Type B pancreatic cell (in vitro differentiated cells): Measurements from ENCODE around the gene LIMK2. TPM values are rescaled to one million over a fixed set of nuclear protein-coding genes. Genes with fewer than 3 reads are reported as not detected.

Source experiments
- DNase-seq: peaks from one replicate; pipeline ENCODE4 v3.0.0; 2021; ENCODE audit warnings: mixed read lengths; ENCODE audit not compliant: unreplicated experiment; ENCODE audit errors: extremely low spot score
- H3K27ac Mint-ChIP-seq: 2 replicates; pipeline ENCODE4 v1.8.0; 2021; ENCODE audit warnings: mild to moderate bottlenecking, mixed read lengths
- H3K27me3 Mint-ChIP-seq: 2 replicates; pipeline ENCODE4 v1.8.0; 2021; ENCODE audit warnings: mixed read lengths
- H3K36me3 Mint-ChIP-seq: 2 replicates; pipeline ENCODE4 v1.8.0; 2021; ENCODE audit warnings: mixed read lengths
- H3K4me1 Mint-ChIP-seq: one replicate; pipeline ENCODE4 v1.8.0; 2021; ENCODE audit warnings: mixed read lengths; ENCODE audit not compliant: unreplicated experiment
- H3K4me3 Mint-ChIP-seq: 2 replicates; pipeline ENCODE4 v1.8.0; 2021; ENCODE audit warnings: mild to moderate bottlenecking, mixed read lengths
- H3K9me3 Mint-ChIP-seq: 2 replicates; pipeline ENCODE4 v1.8.0; 2021; ENCODE audit warnings: mixed read lengths
- total RNA-seq: library from RNA; stranded (reverse); gene quantifications from 2 replicates; pipeline ENCODE4 v1.2.1, GENCODE V29; 2021; ENCODE audit warnings: low replicate concordance
- TF ChIP-seq, protein P1 (sequence below): fragments of 200-600 bp; sonication (generic); conservative IDR thresholded peaks from 2 replicates; pipeline ENCODE4 v1.5.0; 2021; ENCODE audit warnings: antibody characterized with exemption, mild to moderate bottlenecking

Gene LIMK2
- total RNA-seq, 1 donor from 2014 or later, result 46.6 TPM

DNA sequence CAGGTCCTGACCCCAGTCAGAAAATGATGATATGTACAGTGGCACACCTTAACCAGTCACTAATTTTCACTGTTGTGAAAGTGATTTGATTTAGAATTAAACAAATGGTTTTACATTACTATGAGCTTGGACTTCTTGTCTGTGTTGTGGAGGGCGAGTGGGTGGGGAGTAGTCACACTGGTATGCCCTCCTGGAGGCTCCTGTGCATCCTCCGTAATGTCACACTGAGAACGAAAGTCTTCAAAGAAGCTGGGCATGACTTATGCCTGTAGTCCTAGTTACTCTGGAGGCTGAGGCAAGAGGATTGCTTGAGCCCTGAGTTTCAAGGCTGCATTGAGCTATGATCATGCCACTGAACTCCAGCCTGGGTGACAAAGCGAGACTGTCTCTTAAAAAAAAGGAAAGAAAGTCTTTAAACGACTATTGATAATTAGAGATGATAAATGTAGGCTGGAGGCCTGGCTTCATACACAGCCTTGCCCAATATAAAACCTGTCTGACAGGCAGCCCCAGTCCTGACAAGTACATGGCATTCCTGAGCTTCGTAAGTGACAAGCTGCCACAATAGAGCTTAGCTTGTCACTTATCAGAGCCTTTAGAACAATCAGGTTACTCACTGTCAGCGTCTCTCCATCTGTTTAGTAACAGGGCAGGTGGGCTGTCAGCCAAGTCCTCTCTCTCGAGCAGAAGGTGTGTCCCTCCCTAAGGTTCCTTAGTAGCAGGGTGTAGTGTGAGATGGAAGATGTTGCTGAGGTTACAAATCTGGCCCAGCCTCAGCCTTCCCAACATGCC lies 5.0 kb upstream of the LIMK2 start:
- no peaks in the 10 kb centered on the region for H3K9me3 Mint-ChIP-seq
- H3K36me3 Mint-ChIP-seq, result peaks cover 25% of the 10 kb centered on the region
- H3K27ac Mint-ChIP-seq, result peak overlapping the region; percentile 96
- no peaks in the 10 kb centered on the region for H3K27me3 Mint-ChIP-seq
- TF ChIP-seq, protein P1, sequence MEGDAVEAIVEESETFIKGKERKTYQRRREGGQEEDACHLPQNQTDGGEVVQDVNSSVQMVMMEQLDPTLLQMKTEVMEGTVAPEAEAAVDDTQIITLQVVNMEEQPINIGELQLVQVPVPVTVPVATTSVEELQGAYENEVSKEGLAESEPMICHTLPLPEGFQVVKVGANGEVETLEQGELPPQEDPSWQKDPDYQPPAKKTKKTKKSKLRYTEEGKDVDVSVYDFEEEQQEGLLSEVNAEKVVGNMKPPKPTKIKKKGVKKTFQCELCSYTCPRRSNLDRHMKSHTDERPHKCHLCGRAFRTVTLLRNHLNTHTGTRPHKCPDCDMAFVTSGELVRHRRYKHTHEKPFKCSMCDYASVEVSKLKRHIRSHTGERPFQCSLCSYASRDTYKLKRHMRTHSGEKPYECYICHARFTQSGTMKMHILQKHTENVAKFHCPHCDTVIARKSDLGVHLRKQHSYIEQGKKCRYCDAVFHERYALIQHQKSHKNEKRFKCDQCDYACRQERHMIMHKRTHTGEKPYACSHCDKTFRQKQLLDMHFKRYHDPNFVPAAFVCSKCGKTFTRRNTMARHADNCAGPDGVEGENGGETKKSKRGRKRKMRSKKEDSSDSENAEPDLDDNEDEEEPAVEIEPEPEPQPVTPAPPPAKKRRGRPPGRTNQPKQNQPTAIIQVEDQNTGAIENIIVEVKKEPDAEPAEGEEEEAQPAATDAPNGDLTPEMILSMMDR, result no peak
- no peak for DNase-seq
- H3K4me1 Mint-ChIP-seq, result peaks cover 12% of the 10 kb centered on the region
- peak overlapping the region; percentile 58 for H3K4me3 Mint-ChIP-seq

DNA sequence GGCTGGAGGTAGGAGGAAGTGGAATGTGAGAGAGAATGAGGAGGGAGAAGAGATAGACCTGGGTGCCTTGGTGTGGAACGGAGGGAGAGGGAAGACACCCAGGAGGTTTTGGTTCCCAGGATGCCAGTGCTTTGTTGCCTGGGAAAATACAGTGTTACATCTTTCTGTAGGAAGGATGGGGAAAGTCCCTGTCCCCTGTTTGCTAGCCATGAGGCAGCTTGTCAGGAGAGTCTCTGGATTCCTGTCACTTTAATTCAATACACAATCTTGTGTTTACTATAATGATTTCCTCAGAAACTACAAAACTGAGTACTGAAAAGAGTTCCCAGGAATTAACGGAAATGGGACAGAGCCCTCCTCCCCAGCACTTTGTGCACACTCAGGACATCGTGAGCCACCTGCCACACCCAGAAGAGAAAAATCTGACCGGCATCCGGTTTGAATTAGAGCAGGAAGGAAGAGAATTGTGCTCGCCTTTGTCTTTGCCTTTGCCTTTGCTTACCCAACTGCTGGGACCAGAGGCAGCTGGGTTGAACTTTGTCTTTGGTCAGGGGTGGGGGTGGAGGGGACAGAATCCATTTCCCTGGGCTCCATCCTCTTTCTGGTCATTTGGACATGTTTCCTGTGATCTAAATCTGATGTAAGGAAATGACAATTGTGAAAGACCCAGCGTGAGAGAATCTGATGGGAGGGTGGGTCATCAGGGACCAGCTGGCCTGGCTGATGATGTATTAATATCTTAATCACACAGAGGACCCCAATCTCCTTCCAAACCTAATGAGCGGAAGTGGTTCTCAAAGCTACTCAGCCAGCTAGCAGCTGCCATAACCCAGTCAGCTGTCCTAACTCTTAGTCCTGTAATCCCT lies 1.3 kb upstream of the LIMK2 start:
- Mint-ChIP-seq H3K36me3 (peaks cover 13% of the 10 kb centered on the region), H3K27ac (peak overlapping the region; percentile 24), H3K27me3 (no peaks in the 10 kb centered on the region), H3K4me3 (peak overlapping the region; percentile 87), H3K4me1 (peaks cover 13% of the 10 kb centered on the region), H3K9me3 (no peaks in the 10 kb centered on the region)
- TF ChIP-seq, protein P1, result no peak
- no peak for DNase-seq

DNA sequence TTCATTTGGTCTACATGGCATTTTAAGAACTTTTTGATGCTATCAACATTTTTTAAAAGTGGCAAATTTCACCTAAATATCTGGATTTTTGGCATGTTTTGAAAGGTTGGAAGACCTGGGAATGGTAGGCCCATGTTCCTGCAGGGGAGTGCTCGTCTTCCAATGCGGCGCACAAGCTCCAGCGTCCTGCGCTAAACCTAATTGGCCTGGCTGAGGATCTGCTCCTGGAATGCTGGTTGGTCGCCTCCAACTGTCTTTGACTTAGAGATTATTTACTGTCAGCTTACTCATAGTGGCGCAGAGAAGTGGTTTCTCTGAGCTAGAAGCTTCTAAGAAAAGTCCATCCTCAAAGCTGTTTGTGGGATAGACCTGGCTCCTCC lies 626 bp upstream of the LIMK2 start:
- DNase-seq, result no peak
- TF ChIP-seq, protein P1, result no peak
- H3K27me3 Mint-ChIP-seq, result no peaks in the 10 kb centered on the region
- H3K9me3 Mint-ChIP-seq, result no peaks in the 10 kb centered on the region
- H3K4me3 Mint-ChIP-seq, result peak overlapping the region; percentile 87
- peaks cover 17% of the 10 kb centered on the region for H3K36me3 Mint-ChIP-seq
- H3K27ac Mint-ChIP-seq, result peak overlapping the region; percentile 77
- peaks cover 17% of the 10 kb centered on the region for H3K4me1 Mint-ChIP-seq

DNA sequence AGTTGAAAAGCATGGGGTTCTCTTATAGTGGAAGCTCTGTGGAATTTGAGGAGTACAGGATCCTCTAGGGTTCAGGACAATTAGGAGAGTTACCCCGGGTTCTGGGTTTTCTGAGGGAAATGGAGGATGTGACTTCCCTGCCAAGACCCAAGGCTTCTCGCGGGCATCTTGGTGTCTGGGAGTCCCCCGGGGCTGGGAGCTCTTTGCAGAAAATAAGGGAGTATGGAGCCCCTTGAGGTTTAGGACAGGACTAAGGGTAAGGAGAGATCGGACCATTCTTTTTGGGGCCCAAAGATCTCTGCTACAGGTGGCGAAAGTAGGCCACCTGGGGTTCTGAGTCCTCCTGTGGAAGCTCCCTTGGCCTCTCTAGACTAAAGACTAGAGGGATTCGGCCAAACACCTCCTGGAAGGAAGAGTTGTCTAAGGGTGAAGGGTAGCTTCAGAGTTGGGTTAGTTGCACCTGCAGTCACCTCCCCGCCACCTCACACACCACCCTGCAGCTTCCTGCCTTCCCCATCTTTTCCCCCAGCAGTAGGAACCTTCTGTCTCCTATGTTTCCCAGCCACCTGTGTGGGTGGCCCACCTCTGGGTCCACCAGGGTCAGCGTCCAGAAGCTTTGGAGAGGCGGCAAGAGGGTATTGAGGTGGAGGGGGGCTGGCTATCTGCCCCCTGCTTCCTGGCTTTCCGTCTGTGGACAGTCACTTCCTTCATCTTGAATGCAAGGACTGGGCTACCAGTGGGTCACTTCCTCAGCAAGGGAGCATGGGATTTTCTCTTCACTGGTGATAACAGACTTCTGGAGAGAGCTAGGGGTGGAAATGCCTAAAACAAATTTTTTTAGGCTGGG lies 908 bp downstream of the LIMK2 start:
- H3K27me3 Mint-ChIP-seq, result no peaks in the 10 kb centered on the region
- no peaks in the 10 kb centered on the region for H3K9me3 Mint-ChIP-seq
- TF ChIP-seq, protein P1, result no peak
- DNase-seq, result no peak
- H3K27ac Mint-ChIP-seq, result peak overlapping the region; percentile 77
- H3K36me3 Mint-ChIP-seq, result peaks cover 9% of the 10 kb centered on the region
- peak overlapping the region; percentile 87 for H3K4me3 Mint-ChIP-seq
- peaks cover 20% of the 10 kb centered on the region for H3K4me1 Mint-ChIP-seq

DNA sequence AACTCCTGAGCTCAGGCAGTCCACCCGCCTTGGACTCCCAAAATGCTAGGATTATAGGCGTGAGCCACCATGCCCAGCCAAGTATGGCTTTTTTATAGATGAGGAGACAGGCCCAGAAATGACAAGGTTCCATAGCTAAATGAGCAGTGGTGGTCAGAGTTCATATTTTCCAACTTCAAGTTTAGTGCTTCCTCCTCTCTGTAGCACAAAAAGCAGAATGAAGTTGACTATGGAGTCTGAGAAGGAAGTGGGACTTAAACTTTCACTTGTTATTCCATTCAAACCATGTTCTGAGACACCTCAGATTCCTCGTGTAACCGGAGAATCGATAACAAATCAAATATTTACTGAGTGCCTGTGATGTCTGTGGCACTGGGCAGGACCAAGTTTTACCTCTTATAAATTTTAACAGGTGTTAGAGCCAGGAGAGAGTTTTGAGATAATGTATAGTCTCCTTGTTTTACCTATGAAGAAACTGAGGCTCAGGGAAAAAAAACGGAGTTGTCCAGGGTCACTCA lies 3.0 kb downstream of the LIMK2 start:
- Mint-ChIP-seq H3K4me3 (no peak overlapping the region), H3K4me1 (peaks cover 30% of the 10 kb centered on the region), H3K36me3 (peaks cover 4% of the 10 kb centered on the region), H3K9me3 (no peaks in the 10 kb centered on the region), H3K27ac (no peak overlapping the region), H3K27me3 (no peaks in the 10 kb centered on the region)
- no peak for DNase-seq
- TF ChIP-seq, protein P1, result no peak
